Heart left ventricle (tissue), 16 donors: ENCODE measurements around the gene KDM6B. TPM values are rescaled to one million over a fixed set of nuclear protein-coding genes. Genes with fewer than 3 reads are reported as not detected.

Experiments
- ATAC-seq, 4 donors: fragments of 200-7000 bp; cut with Tn5 transposase; one replicate each; pipeline ENCODE4 v1.9.1; 2020 to 2022; ENCODE audit warnings: moderate library complexity in 4 of 4, mild to moderate bottlenecking in 3 of 4, moderate number of reproducible peaks in 1 of 4
- DNase-seq, 5 donors: peaks; one replicate each; pipeline ENCODE4 v3.0.0-alpha.2; 2020
- H3K27ac ChIP-seq, 12 donors: fragments of 200-600 bp; sonication (generic) in 4 of 12; one replicate each; pipeline versions ENCODE4 v1.5.0 to v1.8.0; 2016 to 2022; ENCODE audit warnings: mild to moderate bottlenecking in 2 of 12
- H3K27me3 ChIP-seq, 9 donors: fragments of 200-600 bp; sonication (generic) in 2 of 9; one replicate each; pipeline versions ENCODE4 v1.5.1 to v1.8.0; 2016 to 2022; ENCODE audit warnings: mild to moderate bottlenecking in 3 of 9
- H3K36me3 ChIP-seq, 9 donors: fragments of 200-600 bp; sonication (generic) in 2 of 9; one replicate each; pipeline versions ENCODE4 v1.5.0 to v1.8.0; 2018 to 2022; ENCODE audit warnings: mild to moderate bottlenecking in 2 of 9
- H3K4me1 ChIP-seq, 12 donors: fragments of 200-600 bp; sonication (generic) in 4 of 12; one replicate each; pipeline versions ENCODE4 v1.5.0 to v1.8.0; 2016 to 2022; ENCODE audit warnings: mild to moderate bottlenecking in 3 of 12
- H3K4me3 ChIP-seq, 12 donors: fragments of 200-600 bp; sonication (generic) in 4 of 12; one replicate each; pipeline versions ENCODE4 v1.5.0 to v1.8.0; 2017 to 2022; ENCODE audit warnings: mild to moderate bottlenecking in 9 of 12, moderate library complexity in 4 of 12
- H3K9me3 ChIP-seq, 12 donors: fragments of 200-600 bp; sonication (generic) in 4 of 12; one replicate each; pipeline versions ENCODE4 v1.5.0 to v1.8.0; 2016 to 2022; ENCODE audit warnings: mild to moderate bottlenecking in 1 of 12
- CTCF ChIP-seq, 12 donors: fragments of 200-600 bp; sonication (generic) in 4 of 12; IDR thresholded peaks; one replicate each; pipeline versions ENCODE4 v1.5.0 to v1.8.0; 2018 to 2022; ENCODE audit warnings: antibody characterized with exemption in 12 of 12, mild to moderate bottlenecking in 5 of 12
- POLR2A ChIP-seq, 2 donors: fragments of 450-650 bp; IDR thresholded peaks; one replicate each; pipeline ENCODE4 v1.6.1; 2017; ENCODE audit warnings: antibody characterized with exemption in 2 of 2, mild to moderate bottlenecking in 2 of 2, moderate library complexity in 2 of 2
- WGBS, 4 donors: extraction: QIAGEN DNeasy Blood & Tissue Kit in 2 of 4; methylation state at CpG; one replicate each; pipeline versions ENCODE4 v1.1.5 to v1.1.7; 2013 to 2018; 5-methylcytosine and 5-hydroxymethylcytosine counted together
- intact Hi-C, 10 donors: fragments of 100-400 bp; cut with DNase I; formaldehyde crosslinking; loops; one replicate each; pipeline versions ENCODE4 v1.11.1 to v1.14.2; 2022
- polyA plus RNA-seq, 2 donors: library from polyadenylated mRNA; stranded (reverse); fragments of 200-250 nt; gene quantifications; one replicate each; pipeline ENCODE4 v1.2.3, GENCODE V29; 2013
- total RNA-seq, 9 donors: library from RNA; depleted of rRNA in 2 of 9; stranded (reverse); fragments of >200 nt in 2 of 9; fragmentation: NEBNext Ultra II Directional in 3 of 9; extraction: Animal tissue kit (Norgen Biotek cat#: 25700) in 3 of 9; gene quantifications; one replicate each; pipeline versions ENCODE4 v1.1.0 to v1.2.4, GENCODE V29; 2016 to 2023
- donor health status: ischemic (EF 13 %, LVEDD 7.1; RV severe dilation, severe dysfunction).
- donor health status: healthy with polysubstance abuse.
- donor health status: DM: no; HTN: yes; CAD: no.
- donor health status: DM: no; HTN: no; CAD: no.
- donor health status: ischemic (EF 25% LVEDD 6.9; RV normal size, moderate dysfunction).
- donor health status: ischemic (EF 25% LVEDD 5.7; RV mildly dilated, moderate dysfunction).
- donor health status: healthy.
- donor health status: DM: yes; HTN: yes; CAD: no.
- donor health status: ischemic (EF 35%, LVEDD 5.7; RV mildly dilated, moderate dysfunction).
- donor health status: nonischemic (EF 11% LVEDD 7.7; RV severe dilation, severe dysfunction).
- donor health status: DM: yes; HTN: yes; CAD: no.
- donor health status: PGD.
- donor health status: ischemic (EF 29% LVEDD 5.4; RV normal size, mild dysfunction).
- donor health status: nonischemic (EF 23%, LVEDD 6.1; RV moderate dilation, normal function).

The KDM6B gene
- total and polyA plus RNA-seq, 11 donors = 7.4 to 29.3 (median 20.6) TPM

GRCh38 chr17:7881276-7882054, 47.4 kb downstream of the KDM6B start:
- H3K36me3 ChIP-seq = peaks cover 0 to 46% (median 5%) of the 10 kb centered on the region in 9 donors
- no peak for ATAC-seq
- no peaks in the 10 kb centered on the region for H3K27me3 ChIP-seq
- no peak overlapping the region for H3K4me3 ChIP-seq
- DNase-seq = peak in 1 of 5 donors; percentile 23
- intact Hi-C loops = no loop called here
- H3K9me3 ChIP-seq = no peaks in the 10 kb centered on the region
- H3K4me1 ChIP-seq = peaks cover 0 to 56% (median 10%) of the 10 kb centered on the region in 12 donors
- peak overlapping the region in 2 of 12 donors; percentile 14 to 20 for H3K27ac ChIP-seq
- 46 to 52% (median 51%) methylated on average over 7 of the region's 7 CpGs for WGBS, 4 donors
- TF ChIP-seq CTCF (IDR thresholded peaks at IDR 0.05) (no peak), POLR2A (IDR thresholded peaks at IDR 0.05) (no peak)

DNA sequence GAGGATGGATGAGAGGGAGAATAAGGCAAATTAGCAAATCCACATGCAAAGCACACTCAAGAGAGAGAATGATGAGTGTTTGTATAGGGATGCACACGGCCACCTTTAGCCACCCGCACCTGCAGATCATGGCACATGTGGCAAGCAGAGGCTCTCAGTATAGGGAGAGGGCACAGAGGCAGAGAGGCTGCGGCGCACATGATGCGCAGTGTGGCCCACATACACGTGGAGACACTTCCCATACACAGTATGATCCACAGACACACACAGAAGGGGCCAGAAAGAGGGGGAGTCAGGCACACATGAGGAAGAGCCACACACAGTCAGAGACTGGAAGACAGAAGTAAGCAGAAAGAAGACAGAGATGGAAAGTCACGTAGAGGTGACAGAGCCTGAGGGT, 48.1 kb downstream of the KDM6B start:
- H3K4me1 ChIP-seq = peaks cover 0 to 61% (median 16%) of the 10 kb centered on the region in 12 donors
- peaks cover 0 to 43% (median 5%) of the 10 kb centered on the region in 9 donors for H3K36me3 ChIP-seq
- intact Hi-C loops = no loop called here
- H3K9me3 ChIP-seq = no peaks in the 10 kb centered on the region
- DNase-seq (no peak), ATAC-seq (no peak)
- no peak overlapping the region for H3K4me3 ChIP-seq
- WGBS, 4 donors = 69 to 81% (median 79%) methylated on average over 7 of the region's 7 CpGs
- TF ChIP-seq CTCF (IDR thresholded peaks at IDR 0.05) = no peak
- TF ChIP-seq POLR2A (IDR thresholded peaks at IDR 0.05) = no peak
- no peak overlapping the region for H3K27ac ChIP-seq
- no peaks in the 10 kb centered on the region for H3K27me3 ChIP-seq

- Histone ChIP-seq H3K36me3 (peaks cover 0 to 40% (median 5%) of the 10 kb centered on the region in 9 donors), H3K4me1 (peaks cover 0 to 65% (median 20%) of the 10 kb centered on the region in 12 donors), H3K9me3 (no peaks in the 10 kb centered on the region), H3K27ac (peak overlapping the region in 1 of 12 donors; percentile 82), H3K4me3 (no peak overlapping the region), H3K27me3 (no peaks in the 10 kb centered on the region)
- ATAC-seq = no peak
- no peak for DNase-seq
- intact Hi-C loops = no loop called here
- 87 to 92% (median 90%) methylated on average over 3 of the region's 3 CpGs for WGBS, 4 donors
- TF ChIP-seq POLR2A (IDR thresholded peaks at IDR 0.05) (no peak), CTCF (IDR thresholded peaks at IDR 0.05) (no peak)
These were observed 48.6 kb downstream of the KDM6B start for GRCh38 chr17:7882629-7883028.

Other genes with a start within 250 kb of the KDM6B start
- gene SOX15, start 244.1 kb upstream of the KDM6B start, total RNA-seq = 1 to 10 TPM in 4 of 9 donors, under 1 TPM in 4, not detected in 1; 0.65 to 8.0 (median 1.2) TPM
- gene SOX15, start 244.1 kb upstream of the KDM6B start, polyA plus RNA-seq = 1 to 10 TPM in 1 of 2 donors, under 1 TPM in 1; 0.32 to 2.2 TPM
- 100 to 1,000 TPM in 4 of 9 donors, 10 to 100 TPM in 5; 68.0 to 121 (median 98.6) TPM for gene FXR2, start 219.3 kb upstream of the KDM6B start, total RNA-seq
- 100 to 1,000 TPM in 1 of 2 donors, 10 to 100 TPM in 1; 72.4 to 123 TPM for gene FXR2, start 219.3 kb upstream of the KDM6B start, polyA plus RNA-seq
- 10 to 100 TPM; 50.0 to 76.0 (median 57.3) TPM for gene SAT2, start 206.4 kb upstream of the KDM6B start, total RNA-seq
- gene SAT2, start 206.4 kb upstream of the KDM6B start, polyA plus RNA-seq = 100 to 1,000 TPM; 113 to 131 TPM
- 1 to 10 TPM in 1 of 9 donors, under 1 TPM in 4, not detected in 4; 0.56 to 1.1 (median 0.66) TPM for gene SHBG, start 204.1 kb upstream of the KDM6B start, total RNA-seq
- under 1 TPM; 0.28 to 0.61 TPM for gene SHBG, start 204.1 kb upstream of the KDM6B start, polyA plus RNA-seq
- gene ATP1B2, start 183.3 kb upstream of the KDM6B start, total RNA-seq = 1 to 10 TPM; 1.3 to 6.6 (median 2.9) TPM
- 1 to 10 TPM in 1 of 2 donors, under 1 TPM in 1; 0.60 to 2.6 TPM for gene ATP1B2, start 183.3 kb upstream of the KDM6B start, polyA plus RNA-seq
- gene TP53, start 146.7 kb upstream of the KDM6B start, total RNA-seq = 10 to 100 TPM; 10.0 to 44.6 (median 12.8) TPM
- gene TP53, start 146.7 kb upstream of the KDM6B start, polyA plus RNA-seq = 1 to 10 TPM; 6.8 to 9.0 TPM
- gene WRAP53, start 145.7 kb upstream of the KDM6B start, total RNA-seq = 1 to 10 TPM; 3.7 to 9.8 (median 4.8) TPM
- 10 to 100 TPM in 1 of 2 donors, 1 to 10 TPM in 1; 5.4 to 12.0 TPM for gene WRAP53, start 145.7 kb upstream of the KDM6B start, polyA plus RNA-seq
- 1 to 10 TPM in 1 of 9 donors, under 1 TPM in 8; 0.10 to 4.6 (median 0.36) TPM for gene EFNB3, start 129.0 kb upstream of the KDM6B start, total RNA-seq
- under 1 TPM; 0.15 to 0.43 TPM for gene EFNB3, start 129.0 kb upstream of the KDM6B start, polyA plus RNA-seq
- under 1 TPM in 5 of 9 donors, not detected in 4; 0.02 to 0.56 (median 0.05) TPM for gene DNAH2, start 116.5 kb upstream of the KDM6B start, total RNA-seq
- gene DNAH2, start 116.5 kb upstream of the KDM6B start, polyA plus RNA-seq = under 1 TPM; 0.04 TPM
- 100 to 1,000 TPM in 1 of 9 donors, 10 to 100 TPM in 8; 16.7 to 130 (median 27.0) TPM for gene TMEM88, start 20.8 kb downstream of the KDM6B start, total RNA-seq
- gene TMEM88, start 20.8 kb downstream of the KDM6B start, polyA plus RNA-seq = 100 to 1,000 TPM in 1 of 2 donors, 10 to 100 TPM in 1; 97.7 to 112 TPM
- gene NAA38, start 23.3 kb downstream of the KDM6B start, total RNA-seq = 100 to 1,000 TPM in 1 of 9 donors, 10 to 100 TPM in 8; 60.9 to 141 (median 72.4) TPM
- 100 to 1,000 TPM in 1 of 2 donors, 10 to 100 TPM in 1; 75.2 to 179 TPM for gene NAA38, start 23.3 kb downstream of the KDM6B start, polyA plus RNA-seq
- gene CYB5D1, start 23.8 kb downstream of the KDM6B start, total RNA-seq = 10 to 100 TPM in 8 of 9 donors, 1 to 10 TPM in 1; 9.3 to 20.4 (median 16.6) TPM
- 10 to 100 TPM; 11.7 to 15.5 TPM for gene CYB5D1, start 23.8 kb downstream of the KDM6B start, polyA plus RNA-seq
- 10 to 100 TPM in 6 of 9 donors, 1 to 10 TPM in 3; 6.7 to 30.6 (median 13.6) TPM for gene CHD3, start 54.6 kb downstream of the KDM6B start, total RNA-seq
- 10 to 100 TPM; 17.5 to 17.9 TPM for gene CHD3, start 54.6 kb downstream of the KDM6B start, polyA plus RNA-seq
- gene RNF227, start 82.1 kb downstream of the KDM6B start, total RNA-seq = 1 to 10 TPM in 5 of 9 donors, under 1 TPM in 4; 0.51 to 4.9 (median 1.1) TPM
- under 1 TPM; 0.79 to 0.88 TPM for gene RNF227, start 82.1 kb downstream of the KDM6B start, polyA plus RNA-seq
- gene KCNAB3, start 95.6 kb downstream of the KDM6B start, total RNA-seq = 1 to 10 TPM in 2 of 9 donors, under 1 TPM in 5, not detected in 2; 0.19 to 1.7 (median 0.38) TPM
- gene KCNAB3, start 95.6 kb downstream of the KDM6B start, polyA plus RNA-seq = under 1 TPM; 0.22 to 0.88 TPM
- 100 to 1,000 TPM in 6 of 9 donors, 10 to 100 TPM in 3; 60.8 to 170 (median 125) TPM for gene TRAPPC1, start 97.7 kb downstream of the KDM6B start, total RNA-seq
- gene TRAPPC1, start 97.7 kb downstream of the KDM6B start, polyA plus RNA-seq = 100 to 1,000 TPM; 136 to 156 TPM
- gene CNTROB, start 98.0 kb downstream of the KDM6B start, total RNA-seq = 10 to 100 TPM in 4 of 9 donors, 1 to 10 TPM in 5; 7.9 to 19.2 (median 9.7) TPM
- 10 to 100 TPM; 11.2 to 15.4 TPM for gene CNTROB, start 98.0 kb downstream of the KDM6B start, polyA plus RNA-seq
- gene GUCY2D, start 168.4 kb downstream of the KDM6B start, total RNA-seq = not detected
- gene GUCY2D, start 168.4 kb downstream of the KDM6B start, polyA plus RNA-seq = under 1 TPM in 1 of 2 donors, not detected in 1; 0.04 TPM
- gene ALOX15B, start 204.8 kb downstream of the KDM6B start, total RNA-seq = 1 to 10 TPM in 1 of 9 donors, under 1 TPM in 4, not detected in 4; 0.07 to 2.2 (median 0.18) TPM
- gene ALOX15B, start 204.8 kb downstream of the KDM6B start, polyA plus RNA-seq = 1 to 10 TPM in 1 of 2 donors, under 1 TPM in 1; 0.23 to 1.4 TPM